HG02571 (cell line): Measurements from ENCODE around the gene SERPINB12.

ENCODE experiments used
- ATAC-seq: cut with Tn5 transposase; IDR thresholded peaks from one replicate; pipeline ENCODE4 v1.9.1; 2021; ENCODE audit warnings: mild to moderate bottlenecking, moderate library complexity; ENCODE audit not compliant: unreplicated experiment

The SERPINB12 gene

GRCh38 chr18:63550068-63550467 is 7.9 kb downstream of the SERPINB12 start:
- ATAC-seq, result no peak

- ATAC-seq, result no peak
Measured at GRCh38 chr18:63551769-63552168, 9.6 kb downstream of the SERPINB12 start.

GRCh38 chr18:63552581-63552980 is 10.4 kb downstream of the SERPINB12 start:
- ATAC-seq, result no peak

GRCh38 chr18:63553081-63553480 is 10.9 kb downstream of the SERPINB12 start:
- no peak for ATAC-seq

GRCh38 chr18:63559567-63560491 is 17.7 kb downstream of the SERPINB12 start:
- ATAC-seq, result no peak

- ATAC-seq, result peak; percentile 73
Measured at GRCh38 chr18:63562284-63562683, 20.1 kb downstream of the SERPINB12 start.

GRCh38 chr18:63564021-63564420 is 21.9 kb downstream of the SERPINB12 start:
- ATAC-seq, result no peak

GRCh38 chr18:63564561-63564960 is 22.4 kb downstream of the SERPINB12 start:
- no peak for ATAC-seq

- no peak for ATAC-seq
Measured at GRCh38 chr18:63567276-63567675, 25.1 kb downstream of the SERPINB12 start.

GRCh38 chr18:63567825-63568224 is 25.7 kb downstream of the SERPINB12 start:
- ATAC-seq, result no peak

- ATAC-seq, result no peak
Measured at GRCh38 chr18:63570721-63571120, 28.6 kb downstream of the SERPINB12 start.

- no peak for ATAC-seq
Measured at GRCh38 chr18:63575681-63576080, 33.5 kb downstream of the SERPINB12 start.

GRCh38 chr18:63578357-63578958 is 36.3 kb downstream of the SERPINB12 start:
- peak; percentile 61 for ATAC-seq

GRCh38 chr18:63579616-63580015 is 37.4 kb downstream of the SERPINB12 start:
- ATAC-seq, result no peak

- ATAC-seq, result no peak
Measured at GRCh38 chr18:63585988-63586387, 43.8 kb downstream of the SERPINB12 start.

- ATAC-seq, result no peak
Measured at GRCh38 chr18:63586431-63586830, 44.3 kb downstream of the SERPINB12 start.

- no peak for ATAC-seq
Measured at GRCh38 chr18:63586966-63587365, 44.8 kb downstream of the SERPINB12 start, which contains the start of gene SERPINB13. Gene SERPINB13 (plus strand): TSS chr18:63587343. CDS start chr18:63588668, 1,325 bp downstream.

GRCh38 chr18:63588909-63589308 is 46.7 kb downstream of the SERPINB12 start:
- no peak for ATAC-seq

GRCh38 chr18:63590373-63590772 is 48.2 kb downstream of the SERPINB12 start:
- no peak for ATAC-seq

GRCh38 chr18:63590966-63591695 is 49.0 kb downstream of the SERPINB12 start:
- no peak for ATAC-seq

- ATAC-seq, result no peak
Measured at GRCh38 chr18:63591725-63592124, 49.6 kb downstream of the SERPINB12 start.
